Measurements from ENCODE around the gene KCNC1.

Gene KCNC1

DNA sequence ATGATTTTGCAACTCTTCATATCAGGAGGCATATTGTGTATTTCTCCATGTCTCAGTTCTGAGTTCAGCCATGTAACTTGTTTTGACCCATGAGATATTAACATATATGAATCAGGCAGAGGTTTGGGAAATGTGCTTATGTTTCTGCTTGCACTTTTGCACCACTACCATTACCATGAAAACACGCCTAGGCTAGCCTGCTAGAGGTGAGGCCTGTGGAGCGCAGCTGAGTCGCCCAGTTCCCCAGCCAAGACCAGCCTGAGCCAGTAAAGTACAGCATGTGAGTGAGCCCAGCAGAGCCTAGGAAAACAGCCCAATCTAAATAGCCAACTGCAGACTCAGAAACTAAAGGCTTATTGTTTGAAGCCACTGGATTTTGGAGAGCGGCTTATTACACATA is 33.6 kb upstream of the KCNC1 start:
- no peak for TF ChIP-seq POLR2AphosphoS5 (IDR thresholded peaks at IDR 0.05; ENCODE audit: low read depth, low read length)
- no peak for TF ChIP-seq FOXP2 (optimal IDR thresholded peaks at IDR 0.05; ENCODE audit: borderline replicate concordance, extremely low read depth, extremely low read length, insufficient read depth)
- TF ChIP-seq, protein P1, sequence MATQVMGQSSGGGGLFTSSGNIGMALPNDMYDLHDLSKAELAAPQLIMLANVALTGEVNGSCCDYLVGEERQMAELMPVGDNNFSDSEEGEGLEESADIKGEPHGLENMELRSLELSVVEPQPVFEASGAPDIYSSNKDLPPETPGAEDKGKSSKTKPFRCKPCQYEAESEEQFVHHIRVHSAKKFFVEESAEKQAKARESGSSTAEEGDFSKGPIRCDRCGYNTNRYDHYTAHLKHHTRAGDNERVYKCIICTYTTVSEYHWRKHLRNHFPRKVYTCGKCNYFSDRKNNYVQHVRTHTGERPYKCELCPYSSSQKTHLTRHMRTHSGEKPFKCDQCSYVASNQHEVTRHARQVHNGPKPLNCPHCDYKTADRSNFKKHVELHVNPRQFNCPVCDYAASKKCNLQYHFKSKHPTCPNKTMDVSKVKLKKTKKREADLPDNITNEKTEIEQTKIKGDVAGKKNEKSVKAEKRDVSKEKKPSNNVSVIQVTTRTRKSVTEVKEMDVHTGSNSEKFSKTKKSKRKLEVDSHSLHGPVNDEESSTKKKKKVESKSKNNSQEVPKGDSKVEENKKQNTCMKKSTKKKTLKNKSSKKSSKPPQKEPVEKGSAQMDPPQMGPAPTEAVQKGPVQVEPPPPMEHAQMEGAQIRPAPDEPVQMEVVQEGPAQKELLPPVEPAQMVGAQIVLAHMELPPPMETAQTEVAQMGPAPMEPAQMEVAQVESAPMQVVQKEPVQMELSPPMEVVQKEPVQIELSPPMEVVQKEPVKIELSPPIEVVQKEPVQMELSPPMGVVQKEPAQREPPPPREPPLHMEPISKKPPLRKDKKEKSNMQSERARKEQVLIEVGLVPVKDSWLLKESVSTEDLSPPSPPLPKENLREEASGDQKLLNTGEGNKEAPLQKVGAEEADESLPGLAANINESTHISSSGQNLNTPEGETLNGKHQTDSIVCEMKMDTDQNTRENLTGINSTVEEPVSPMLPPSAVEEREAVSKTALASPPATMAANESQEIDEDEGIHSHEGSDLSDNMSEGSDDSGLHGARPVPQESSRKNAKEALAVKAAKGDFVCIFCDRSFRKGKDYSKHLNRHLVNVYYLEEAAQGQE (IDR thresholded peaks at IDR 0.05; ENCODE audit: insufficient read depth in 1 of 2, low read depth in 2 of 2, low read length in 2 of 2) = no peak
- no peak for TF ChIP-seq TAF1 (IDR thresholded peaks at IDR 0.05; ENCODE audit: borderline replicate concordance, insufficient read depth, low read length)
- no peak for TF ChIP-seq SIN3A (IDR thresholded peaks at IDR 0.05; ENCODE audit: borderline replicate concordance, insufficient read depth, low read length)

GRCh38 chr11:17702876-17703275 is 31.7 kb upstream of the KCNC1 start:
- TF ChIP-seq POLR2AphosphoS5 (IDR thresholded peaks at IDR 0.05; ENCODE audit: low read depth, low read length) = no peak
- no peak for TF ChIP-seq SIN3A (IDR thresholded peaks at IDR 0.05; ENCODE audit: borderline replicate concordance, insufficient read depth, low read length)
- TF ChIP-seq FOXP2 (optimal IDR thresholded peaks at IDR 0.05; ENCODE audit: borderline replicate concordance, extremely low read depth, extremely low read length, insufficient read depth) = no peak
- TF ChIP-seq, protein P1 (IDR thresholded peaks at IDR 0.05; ENCODE audit: insufficient read depth in 1 of 2, low read depth in 2 of 2, low read length in 2 of 2) = no peak
- TF ChIP-seq TAF1 (IDR thresholded peaks at IDR 0.05; ENCODE audit: borderline replicate concordance, insufficient read depth, low read length) = no peak

- TF ChIP-seq FOXP2 (optimal IDR thresholded peaks at IDR 0.05; ENCODE audit: borderline replicate concordance, extremely low read depth, extremely low read length, insufficient read depth) (no peak), POLR2AphosphoS5 (IDR thresholded peaks at IDR 0.05; ENCODE audit: low read depth, low read length) (no peak)
Measured at GRCh38 chr11:17703951-17704350, 30.6 kb upstream of the KCNC1 start.

DNA sequence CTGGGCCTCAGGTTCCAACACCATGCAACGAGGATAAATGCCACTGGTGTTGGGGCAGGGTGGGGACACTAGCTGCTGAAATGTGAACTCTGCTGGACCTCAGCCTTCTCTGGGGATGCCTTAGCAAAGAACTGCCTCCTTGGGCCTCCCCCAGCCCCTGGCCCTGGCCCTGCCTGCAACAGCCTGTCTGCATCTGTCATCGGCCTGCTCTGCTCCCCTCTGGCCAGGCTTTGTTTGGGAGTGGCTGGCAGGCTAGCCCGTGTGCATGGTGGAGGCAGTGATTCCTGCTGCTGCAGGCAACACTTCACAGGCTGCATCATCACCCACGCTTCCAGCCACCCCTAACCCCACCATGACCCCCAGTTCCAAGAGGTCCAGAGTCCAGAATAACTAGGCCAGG is 26.8 kb upstream of the KCNC1 start:
- TF ChIP-seq TAF1 (IDR thresholded peaks at IDR 0.05; ENCODE audit: borderline replicate concordance, insufficient read depth, low read length) (no peak), FOXP2 (optimal IDR thresholded peaks at IDR 0.05; ENCODE audit: borderline replicate concordance, extremely low read depth, extremely low read length, insufficient read depth) (no peak), POLR2AphosphoS5 (IDR thresholded peaks at IDR 0.05; ENCODE audit: low read depth, low read length) (no peak), SIN3A (IDR thresholded peaks at IDR 0.05; ENCODE audit: borderline replicate concordance, insufficient read depth, low read length) (no peak)
- TF ChIP-seq, protein P1 (IDR thresholded peaks at IDR 0.05; ENCODE audit: insufficient read depth in 1 of 2, low read depth in 2 of 2, low read length in 2 of 2) = no peak

- no peak for TF ChIP-seq TAF1 (IDR thresholded peaks at IDR 0.05; ENCODE audit: borderline replicate concordance, insufficient read depth, low read length)
Measured at GRCh38 chr11:17711836-17712235, 22.7 kb upstream of the KCNC1 start.

DNA sequence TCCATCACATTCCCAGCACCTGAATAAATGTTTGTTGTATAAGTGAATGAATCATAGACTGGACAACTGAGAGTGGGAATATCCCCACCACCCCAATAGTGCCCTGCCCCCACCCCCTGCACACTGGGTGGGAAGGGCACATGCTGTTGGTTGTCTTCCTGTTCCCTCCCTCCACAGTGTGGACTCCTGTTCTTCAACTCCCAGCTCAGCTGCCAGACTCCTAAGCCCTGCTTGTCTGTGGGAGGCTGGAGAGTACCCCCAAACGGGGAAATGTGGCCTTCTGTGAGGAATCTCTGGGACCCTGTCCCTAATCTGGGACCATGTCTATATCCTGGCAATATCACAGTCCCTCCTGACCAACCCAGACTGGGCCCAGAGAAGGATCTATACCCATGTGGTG is 20.7 kb upstream of the KCNC1 start:
- TF ChIP-seq SIN3A (IDR thresholded peaks at IDR 0.05; ENCODE audit: borderline replicate concordance, insufficient read depth, low read length) (no peak), TAF1 (IDR thresholded peaks at IDR 0.05; ENCODE audit: borderline replicate concordance, insufficient read depth, low read length) (no peak), POLR2AphosphoS5 (IDR thresholded peaks at IDR 0.05; ENCODE audit: low read depth, low read length) (no peak), FOXP2 (optimal IDR thresholded peaks at IDR 0.05; ENCODE audit: borderline replicate concordance, extremely low read depth, extremely low read length, insufficient read depth) (no peak)
- TF ChIP-seq, protein P1 (IDR thresholded peaks at IDR 0.05; ENCODE audit: insufficient read depth in 1 of 2, low read depth in 2 of 2, low read length in 2 of 2) = no peak
